T1000 (cell line): ENCODE results near the gene GMDS.

ENCODE experiments used
- DNase-seq: peaks from one replicate; lab custom pipeline; 2025; ENCODE audit warnings: mixed read lengths; lab: John Stamatoyannopoulos, UW

GMDS gene

DNA sequence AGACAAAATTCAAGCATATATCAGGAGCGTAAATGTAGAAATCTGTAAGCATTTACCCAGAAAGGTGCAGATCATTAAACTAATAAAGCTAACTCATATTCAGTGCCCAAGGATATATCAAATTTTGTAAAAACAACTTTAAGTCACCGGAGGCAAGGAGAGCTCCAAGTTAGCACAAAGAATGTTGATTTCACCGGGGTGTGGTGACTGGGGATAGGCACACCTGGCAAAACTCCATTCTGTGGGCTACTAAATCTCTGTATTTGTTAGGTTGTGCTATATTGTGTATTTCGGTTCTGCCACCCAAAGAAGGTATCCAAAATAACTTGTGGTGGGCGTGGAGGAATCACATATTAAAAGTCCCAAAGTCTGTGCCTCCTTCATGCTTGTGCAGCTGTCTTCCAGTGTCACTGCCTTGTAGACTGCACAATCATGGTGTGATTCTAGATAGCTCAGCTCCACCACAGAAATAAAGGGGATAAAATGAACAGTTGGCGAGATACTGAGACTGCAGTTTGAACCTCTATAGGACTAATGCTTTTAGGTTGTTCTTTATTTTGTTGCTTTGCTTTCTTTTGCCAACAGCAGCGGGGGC lies 111.6 kb downstream of the GMDS start:
- DNase-seq, result no peak

DNA sequence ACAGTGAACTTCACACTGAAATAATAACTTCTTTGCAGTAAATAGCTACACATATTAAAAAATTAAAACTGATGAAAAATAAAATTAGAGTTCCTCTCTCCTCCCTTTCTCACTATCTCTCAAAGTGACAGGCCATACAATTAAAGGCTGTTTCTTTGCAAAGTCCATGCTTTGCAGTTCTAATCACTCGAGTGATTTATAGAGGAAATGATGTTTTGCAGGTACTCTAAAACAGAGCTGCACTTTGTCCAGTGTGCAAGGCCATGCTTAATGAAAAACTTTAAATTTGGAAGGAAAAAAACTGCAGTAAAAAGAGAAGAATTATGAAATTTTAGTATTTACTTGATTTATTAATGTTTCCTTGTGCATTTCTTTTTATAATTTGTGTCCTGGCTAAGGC lies 112.5 kb downstream of the GMDS start:
- DNase-seq, result no peak

DNA sequence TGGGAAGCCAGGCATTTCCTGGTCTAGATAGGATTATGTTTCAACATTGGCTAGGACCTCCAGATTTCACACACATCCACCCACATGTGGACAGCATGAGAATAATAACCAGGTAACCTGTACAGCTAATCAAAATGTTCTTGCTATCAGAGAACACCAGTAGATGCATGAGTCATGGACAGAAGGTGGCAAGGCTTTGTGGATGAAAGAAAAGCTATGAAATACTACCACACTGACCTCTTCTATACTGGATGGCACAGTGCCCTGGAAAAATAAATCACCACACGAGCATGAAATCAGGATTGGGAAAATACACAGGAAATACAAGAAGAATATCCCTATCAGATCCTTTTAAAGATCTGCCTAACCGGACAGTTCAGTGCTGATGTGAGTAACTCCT lies 113.0 kb downstream of the GMDS start:
- no peak for DNase-seq

DNA sequence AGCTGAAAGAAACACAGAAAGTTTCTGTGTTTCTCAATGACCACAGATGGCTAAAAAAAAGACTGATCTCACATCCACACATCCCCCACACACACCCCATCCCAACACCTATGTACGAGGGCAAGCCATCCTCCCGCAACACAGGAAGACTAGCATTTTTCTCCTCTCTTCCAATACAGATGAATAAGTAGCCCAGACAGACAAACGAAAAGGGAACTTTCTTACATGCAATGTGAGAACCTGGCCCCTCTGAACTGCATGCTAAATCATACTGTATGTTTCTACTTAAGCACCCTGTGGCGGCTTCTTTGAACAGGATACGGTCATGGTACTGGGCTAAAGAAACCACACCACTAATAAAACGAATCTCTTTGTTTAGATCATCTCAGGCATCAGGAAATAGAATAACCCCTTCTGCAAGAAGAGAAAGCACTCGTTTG lies 116.2 kb downstream of the GMDS start:
- DNase-seq, result no peak

DNA sequence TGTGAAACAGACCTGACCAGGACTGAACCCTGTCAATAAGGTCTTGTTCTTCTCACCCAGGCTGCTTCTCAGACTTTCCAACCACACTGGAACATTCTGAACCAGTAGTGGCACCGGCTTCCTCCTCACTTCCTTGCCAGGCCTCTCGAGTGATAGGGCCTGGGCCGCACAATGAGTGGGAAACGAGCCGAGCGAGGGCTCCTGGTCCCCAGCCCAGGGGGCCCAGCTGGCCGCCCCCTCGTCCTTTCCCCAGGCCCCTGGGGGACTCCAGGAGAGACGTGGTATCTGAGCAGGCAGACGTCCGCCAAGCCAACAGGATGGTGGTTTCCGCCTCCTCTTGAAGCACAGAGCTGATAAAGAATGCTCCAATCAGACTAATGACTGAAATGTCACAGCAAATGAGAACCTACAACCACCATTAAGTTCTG lies 117.9 kb downstream of the GMDS start:
- no peak for DNase-seq

DNA sequence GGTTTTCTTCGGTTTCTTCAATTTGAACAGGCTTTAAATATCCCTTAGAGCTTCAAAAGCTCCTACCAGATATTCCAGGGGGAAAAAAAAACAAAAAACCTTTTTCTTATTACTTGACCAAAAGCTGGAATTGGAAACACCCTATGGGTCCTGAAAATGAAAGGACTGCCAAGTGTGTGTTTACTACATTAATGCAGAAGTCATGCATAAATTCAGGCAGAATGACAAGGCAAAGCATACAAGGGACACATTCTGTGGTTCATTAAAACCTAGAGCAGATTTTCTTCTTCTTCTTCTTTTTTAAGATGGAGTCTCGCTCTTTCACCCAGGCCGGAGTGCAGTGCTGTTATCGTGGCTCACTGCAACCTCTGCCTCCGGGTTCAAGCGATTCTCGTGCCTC lies 119.1 kb downstream of the GMDS start:
- no peak for DNase-seq

DNA sequence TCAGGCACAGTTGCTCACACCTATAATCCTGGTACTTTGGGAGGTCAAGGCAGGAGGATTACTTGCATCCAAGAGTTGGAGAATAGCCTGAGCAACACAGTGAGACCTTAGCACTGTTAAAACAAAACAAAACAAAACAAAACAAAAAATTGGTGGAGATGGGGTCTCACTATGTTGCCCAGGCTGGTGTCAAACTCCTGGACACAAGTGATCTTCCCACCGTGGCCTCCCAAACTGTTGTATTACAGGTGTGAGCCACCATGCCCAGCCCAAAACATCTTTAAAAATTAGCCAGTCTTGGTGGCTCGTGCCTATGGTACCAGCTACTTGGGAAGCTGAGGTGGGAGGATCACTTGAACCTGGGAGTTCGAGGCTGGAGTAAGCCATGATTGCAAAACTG lies 120.2 kb downstream of the GMDS start:
- DNase-seq, result no peak

DNA sequence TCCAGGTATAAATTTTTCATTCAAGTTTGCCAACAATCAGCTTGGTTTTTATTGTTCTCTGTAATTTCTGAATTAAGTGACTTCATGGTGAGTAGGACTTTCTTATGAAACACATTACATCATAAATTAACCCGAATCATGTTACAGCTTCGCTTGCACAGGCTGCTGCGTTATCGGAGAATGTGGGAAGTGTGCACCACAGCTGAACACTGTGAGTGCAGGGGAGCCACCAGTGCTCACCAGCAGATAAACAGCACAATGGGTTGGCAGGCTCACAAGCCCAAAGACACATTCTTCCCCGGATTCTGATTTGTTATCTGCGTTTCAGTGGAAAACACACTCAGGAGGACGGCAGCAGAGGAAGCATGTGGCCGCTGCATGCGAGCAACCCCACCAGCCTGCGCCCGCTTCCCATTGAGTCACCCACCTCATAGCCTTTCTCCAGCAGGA lies 121.1 kb downstream of the GMDS start:
- DNase-seq, result no peak

DNA sequence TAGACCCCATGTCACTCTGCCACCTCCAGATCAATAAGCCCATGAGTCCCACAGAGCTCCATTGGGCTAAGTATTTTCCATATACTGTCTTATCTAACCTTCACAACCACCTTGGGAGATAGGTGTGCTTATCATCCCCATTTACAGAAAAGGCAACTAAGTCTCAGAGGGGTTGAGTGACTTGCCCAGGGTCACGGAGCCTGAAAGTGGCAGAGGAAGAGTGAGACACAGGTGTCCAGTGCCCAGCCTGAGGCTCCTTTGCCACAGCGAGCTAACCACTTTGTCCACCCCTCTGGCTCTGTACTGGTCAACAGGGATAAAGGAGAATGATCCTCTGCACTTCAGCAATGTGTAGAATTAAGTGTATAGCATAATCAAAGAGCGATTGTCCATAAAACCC lies 124.5 kb downstream of the GMDS start:
- no peak for DNase-seq

DNA sequence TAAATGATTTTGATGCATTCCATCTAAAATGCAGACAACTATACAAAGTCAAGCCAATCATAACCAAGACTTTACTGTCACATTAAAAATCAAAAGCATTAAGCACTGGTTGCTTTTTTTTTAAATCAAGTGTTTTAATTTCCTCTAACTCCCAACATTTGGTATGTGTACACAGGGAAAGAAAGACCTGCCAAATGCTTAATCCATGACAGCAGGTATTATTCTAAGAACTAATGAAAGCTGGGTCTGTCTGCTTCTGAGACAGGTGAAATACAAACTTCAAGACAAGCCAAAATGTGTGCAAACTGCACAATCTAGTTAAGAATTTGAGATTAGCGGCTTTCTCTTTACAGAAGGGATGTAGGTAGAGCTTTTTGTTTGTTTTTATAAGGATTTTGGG lies 126.1 kb downstream of the GMDS start:
- DNase-seq, result no peak

DNA sequence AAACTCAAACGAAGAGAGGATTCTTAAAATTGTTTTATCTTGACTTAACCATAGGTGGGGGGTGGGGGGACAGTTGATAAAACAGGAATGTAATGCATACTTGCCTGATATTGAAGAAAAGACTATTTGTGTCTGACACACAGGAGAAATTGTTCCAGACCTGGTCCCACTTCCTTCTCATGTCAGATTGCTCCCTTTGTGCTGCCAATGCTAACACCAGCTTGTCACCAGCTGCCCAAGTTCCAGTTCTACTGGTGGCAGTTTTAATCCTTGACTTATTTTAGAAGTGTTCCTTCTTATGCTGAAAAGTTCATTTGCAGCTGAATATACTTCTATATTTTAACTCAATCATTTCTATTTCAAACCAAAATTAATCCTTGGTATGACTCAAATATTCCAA lies 127.3 kb downstream of the GMDS start:
- no peak for DNase-seq

DNA sequence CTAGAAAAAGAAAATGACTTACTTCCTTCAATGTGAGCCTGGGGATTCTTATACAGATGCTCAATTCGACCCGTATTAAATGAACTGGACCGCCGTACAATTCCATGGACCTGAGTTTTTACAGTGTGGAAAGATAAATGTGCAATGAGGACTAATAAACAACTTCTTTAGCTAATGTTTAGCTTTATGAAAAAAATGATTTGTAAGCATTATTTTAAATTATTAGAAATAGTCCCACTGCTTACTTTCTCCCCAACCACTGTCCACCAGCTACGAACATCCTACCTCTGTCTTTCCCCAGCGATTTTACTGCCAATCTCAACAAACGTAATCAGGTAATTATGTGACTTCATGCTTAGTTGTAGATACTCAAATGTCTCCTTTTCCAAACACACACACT lies 128.0 kb downstream of the GMDS start:
- no peak for DNase-seq

DNA sequence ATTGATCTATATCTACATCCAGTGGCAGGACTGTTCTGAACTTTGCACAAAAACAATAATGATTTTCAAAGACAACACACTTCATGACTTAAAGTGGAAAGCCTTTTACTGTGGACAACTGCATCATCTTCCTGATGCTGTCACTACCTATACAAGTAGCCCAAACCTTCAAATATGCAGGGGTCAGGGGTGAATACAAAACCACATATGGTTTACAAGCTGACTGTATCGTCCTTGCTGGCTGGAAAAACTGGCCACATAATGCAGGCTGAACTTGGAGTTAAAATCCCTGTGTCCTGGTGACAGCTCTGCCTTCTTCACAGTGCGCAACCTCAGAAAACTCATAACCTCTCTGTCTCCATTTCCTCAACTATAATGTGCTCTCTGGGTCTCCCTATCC lies 128.9 kb downstream of the GMDS start:
- DNase-seq, result no peak

DNA sequence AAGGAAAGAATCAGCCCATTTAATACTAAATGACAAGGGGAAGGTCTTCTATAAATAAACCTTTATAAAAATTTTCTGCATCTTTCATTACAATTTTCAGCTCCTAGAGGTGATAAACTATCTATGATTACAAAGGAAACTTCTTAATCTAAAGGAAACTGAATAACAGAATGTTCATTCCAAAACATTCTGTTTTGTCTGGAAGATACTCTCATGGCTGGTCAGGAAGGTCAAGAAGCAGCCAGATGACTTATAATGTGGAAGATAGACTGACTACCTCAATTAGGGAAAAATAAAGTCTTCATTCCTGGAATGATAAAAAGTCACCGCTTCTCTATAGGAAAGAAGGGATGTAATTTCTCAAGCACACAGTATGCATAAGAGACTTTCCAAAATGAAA lies 131.3 kb downstream of the GMDS start:
- DNase-seq, result no peak

DNA sequence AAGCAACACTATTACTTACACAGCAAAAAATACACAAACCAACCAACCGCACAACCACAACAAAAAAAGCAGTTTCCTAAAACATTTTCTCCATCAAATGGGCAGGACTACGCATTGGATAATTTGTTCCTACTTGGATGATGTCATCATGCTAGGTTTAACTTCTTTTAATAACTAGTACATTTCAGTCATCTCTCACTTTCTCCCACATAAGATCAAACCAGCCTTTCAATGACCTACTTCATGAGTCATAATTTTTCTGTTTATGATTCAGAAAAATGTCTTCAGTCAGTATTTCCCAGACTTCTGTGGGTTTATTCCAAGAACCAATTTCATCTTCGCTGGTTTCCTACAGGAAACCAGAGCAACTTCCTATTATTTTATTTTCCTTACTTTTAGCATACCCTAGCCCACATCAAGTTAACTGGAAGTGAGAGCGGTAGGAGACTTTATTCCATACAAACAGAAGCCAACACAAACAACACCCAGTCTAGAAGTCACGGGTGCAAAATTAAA lies 134.2 kb downstream of the GMDS start:
- no peak for DNase-seq

DNA sequence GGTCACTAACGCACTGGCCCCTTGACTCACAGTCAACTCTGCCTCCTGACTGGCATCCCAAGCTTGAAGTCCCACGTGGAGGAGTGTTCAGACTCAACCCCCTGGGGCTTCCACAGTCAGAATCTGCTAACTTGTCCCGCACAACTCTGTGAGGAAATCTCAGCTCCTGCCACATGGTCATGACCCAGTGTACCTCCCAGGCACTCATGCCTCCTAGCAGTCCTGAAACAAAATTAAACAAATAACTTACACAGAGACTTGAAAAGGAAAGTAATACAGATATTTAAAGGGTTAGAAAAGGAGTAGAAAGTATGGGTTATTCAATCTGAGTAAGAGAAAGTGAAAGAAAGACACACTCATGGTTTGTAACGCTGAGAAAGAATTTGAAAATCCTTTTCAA lies 134.9 kb downstream of the GMDS start:
- DNase-seq, result no peak

DNA sequence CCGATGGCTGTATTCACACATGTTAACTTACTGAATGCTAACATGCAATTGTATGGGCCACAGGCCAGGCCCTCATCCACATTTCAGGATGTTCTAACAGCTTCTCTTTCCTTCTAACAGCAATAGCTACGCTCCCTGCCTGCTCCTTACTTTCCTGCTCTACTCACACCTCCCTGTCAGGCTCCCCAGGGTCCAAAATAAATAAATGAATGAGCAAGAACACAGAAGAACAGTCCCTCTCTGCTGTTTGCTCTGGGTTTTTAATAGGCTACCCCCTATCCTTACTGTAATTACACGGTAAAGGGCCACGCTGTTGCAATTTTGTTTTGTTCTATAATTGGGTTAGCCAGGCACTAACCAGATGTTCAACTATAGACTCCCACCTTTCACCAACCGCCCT lies 135.6 kb downstream of the GMDS start:
- no peak for DNase-seq

DNA sequence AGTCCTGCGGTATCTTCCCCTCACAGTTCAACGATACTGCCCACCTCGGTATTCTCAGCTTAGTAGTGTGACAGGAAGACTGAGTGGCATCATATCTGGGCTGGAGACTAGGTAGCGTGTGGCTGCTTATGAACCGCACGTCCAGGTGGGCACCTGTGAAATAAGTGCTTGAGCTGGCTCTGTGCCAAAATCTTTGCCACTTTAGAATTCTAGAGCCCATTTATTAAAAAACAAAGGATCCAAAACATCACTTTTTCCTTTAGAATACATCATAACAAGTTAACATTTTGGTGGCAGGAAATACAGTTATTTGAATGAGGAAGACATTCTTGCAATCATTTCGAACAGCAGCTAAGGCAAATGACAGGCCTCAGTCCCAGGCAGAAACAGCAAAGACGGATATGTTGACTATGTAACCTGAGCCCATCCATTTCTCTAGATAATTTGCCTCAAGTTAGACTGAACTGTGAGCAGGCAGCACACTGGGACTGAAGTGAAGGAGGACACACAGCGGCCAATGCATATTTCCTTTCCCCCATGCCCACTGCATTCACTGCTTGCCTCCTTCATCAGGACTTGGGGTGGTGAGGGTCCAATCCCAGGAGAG lies 136.6 kb downstream of the GMDS start:
- DNase-seq, result no peak

DNA sequence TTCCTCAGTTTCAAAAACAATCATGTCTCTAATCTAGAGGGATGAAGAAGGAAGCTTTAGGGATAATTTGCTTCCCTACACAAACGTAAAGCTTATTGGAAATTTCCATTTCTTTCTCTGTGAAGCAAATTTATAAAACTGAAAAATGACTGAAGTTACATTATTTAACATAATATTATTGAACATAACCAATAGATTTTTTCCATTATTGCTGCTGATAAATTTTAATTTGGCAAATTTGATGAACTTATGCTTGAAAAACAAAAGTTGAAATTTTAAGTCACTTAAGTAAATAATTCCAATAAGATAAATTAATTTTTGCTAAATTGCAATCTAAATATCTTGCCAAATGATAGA lies 140.9 kb downstream of the GMDS start:
- no peak for DNase-seq

DNA sequence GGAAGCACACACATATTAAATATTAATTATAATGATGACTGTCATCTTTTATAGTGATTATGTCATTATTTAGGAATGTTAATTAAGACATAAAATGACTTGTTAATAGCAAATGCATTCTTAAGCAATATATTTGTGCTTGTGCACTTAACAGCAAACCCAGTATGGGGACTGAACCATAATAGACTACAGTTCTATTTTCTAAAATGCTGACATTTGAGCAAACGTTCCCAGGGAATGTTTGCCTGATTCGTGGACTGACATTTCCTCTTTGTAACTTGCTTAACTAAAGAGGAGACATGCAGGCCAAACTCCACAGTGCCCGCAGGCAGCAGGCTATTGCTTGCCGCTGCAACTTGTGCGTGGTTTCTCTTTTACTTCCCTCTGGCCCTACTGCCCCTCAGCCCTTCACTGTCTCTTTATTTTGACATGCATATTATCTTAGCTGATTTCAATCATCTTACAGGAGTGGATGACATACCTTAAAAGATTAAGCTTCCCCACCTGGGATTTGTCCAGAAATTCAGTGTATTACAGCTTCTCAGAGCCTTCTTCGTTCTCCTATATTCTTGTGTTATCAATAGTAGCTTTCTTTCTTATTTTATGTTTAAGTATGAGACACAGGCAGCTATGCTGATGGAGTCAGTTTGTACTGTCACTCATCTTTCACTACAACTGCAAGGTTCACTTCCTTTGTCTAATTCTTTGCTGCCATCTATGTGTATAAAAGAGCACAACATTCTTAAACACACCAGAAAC lies 141.5 kb downstream of the GMDS start:
- no peak for DNase-seq

DNA sequence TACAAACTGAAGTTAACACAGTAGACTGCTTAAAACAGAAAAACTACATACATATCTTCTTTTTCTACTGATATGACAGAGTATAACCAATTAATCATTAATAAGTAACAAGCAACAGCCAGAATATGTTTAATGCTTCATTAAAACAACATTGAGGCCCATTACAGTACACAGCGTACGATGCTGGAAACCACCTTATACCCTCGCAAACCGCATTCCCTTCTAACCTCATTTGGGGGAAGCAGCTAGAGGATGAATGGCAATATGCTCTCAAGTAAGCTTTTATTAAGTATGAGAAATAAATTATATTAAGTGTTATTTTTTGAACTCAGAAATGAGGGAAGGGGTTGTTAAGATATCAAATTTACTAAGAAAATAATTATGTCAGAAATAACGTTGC lies 142.4 kb downstream of the GMDS start:
- no peak for DNase-seq

DNA sequence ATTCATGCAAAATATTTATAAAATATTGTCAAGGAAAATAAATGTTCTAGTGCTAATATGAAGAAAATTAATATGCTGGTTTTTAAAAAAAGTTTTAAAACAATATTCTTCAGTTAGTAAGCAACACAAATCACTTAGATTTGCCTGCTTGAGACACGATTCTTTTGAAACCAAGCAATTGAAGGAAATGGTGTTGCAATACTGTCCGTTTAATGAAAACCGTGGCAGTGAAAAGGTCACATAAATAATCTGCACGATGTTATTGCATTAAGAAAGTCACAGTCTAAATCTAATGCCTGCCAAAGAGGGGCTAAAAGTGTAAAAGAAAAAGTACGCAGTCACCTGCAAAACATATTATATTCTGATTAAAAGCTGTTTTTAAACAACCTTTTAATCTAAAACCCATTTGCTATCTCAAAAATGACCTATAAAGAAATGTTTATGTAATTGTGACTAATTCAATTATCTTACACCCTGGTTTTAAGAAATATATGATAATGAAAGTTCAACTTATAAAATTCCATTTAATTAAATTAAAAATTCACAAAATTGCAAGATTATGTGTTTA lies 143.0 kb downstream of the GMDS start:
- DNase-seq, result no peak

DNA sequence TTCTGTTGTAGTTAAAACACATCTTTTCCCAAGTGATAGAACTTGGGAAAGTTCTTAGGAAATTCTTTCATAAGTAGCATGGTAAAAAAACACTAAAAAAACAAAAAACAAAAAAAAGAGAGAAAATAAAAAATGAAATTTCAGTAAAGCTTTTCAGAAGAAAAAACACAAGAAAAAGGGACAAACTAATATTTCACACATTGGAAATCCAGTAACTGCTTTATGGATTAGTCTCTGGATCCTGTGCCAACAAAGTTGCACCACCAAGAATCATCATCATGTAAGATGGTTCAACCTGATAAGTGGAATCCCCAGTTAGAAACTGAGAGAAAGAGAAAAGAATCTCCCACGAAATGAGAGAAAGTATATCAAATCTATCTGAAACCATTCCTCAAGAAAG lies 144.2 kb downstream of the GMDS start:
- no peak for DNase-seq
